GM12801 (cell line): ENCODE measurements around the gene VSX2.

ENCODE experiments used
- TF ChIP-seq, protein P1 (sequence below): IDR thresholded peaks from one replicate; pipeline ENCODE4 v1.5.1; 2011; ENCODE audit warnings: control low read depth; ENCODE audit not compliant: insufficient read length; ENCODE audit errors: extremely low read depth

The VSX2 gene

DNA sequence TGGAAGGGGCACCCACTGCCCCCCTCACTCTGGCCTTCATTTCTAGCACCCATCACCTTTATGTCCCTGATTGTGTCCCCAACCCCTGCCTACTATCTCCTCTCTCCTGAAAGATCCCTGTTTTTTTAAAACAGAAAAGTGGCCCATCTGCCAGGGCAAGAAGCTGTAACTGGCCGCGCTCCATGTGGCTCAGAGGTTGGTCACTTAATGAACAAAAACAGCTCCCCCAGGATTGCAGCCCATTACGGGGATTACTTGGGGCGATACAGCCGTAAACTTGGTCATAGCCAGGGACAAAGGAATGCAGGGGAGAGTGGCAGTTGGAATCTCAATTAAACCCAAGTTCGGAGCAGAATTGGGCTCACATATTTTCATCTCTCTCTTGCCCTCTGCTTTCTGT is 34.8 kb upstream of the VSX2 start:
- TF ChIP-seq, protein P1, sequence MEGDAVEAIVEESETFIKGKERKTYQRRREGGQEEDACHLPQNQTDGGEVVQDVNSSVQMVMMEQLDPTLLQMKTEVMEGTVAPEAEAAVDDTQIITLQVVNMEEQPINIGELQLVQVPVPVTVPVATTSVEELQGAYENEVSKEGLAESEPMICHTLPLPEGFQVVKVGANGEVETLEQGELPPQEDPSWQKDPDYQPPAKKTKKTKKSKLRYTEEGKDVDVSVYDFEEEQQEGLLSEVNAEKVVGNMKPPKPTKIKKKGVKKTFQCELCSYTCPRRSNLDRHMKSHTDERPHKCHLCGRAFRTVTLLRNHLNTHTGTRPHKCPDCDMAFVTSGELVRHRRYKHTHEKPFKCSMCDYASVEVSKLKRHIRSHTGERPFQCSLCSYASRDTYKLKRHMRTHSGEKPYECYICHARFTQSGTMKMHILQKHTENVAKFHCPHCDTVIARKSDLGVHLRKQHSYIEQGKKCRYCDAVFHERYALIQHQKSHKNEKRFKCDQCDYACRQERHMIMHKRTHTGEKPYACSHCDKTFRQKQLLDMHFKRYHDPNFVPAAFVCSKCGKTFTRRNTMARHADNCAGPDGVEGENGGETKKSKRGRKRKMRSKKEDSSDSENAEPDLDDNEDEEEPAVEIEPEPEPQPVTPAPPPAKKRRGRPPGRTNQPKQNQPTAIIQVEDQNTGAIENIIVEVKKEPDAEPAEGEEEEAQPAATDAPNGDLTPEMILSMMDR = no peak

DNA sequence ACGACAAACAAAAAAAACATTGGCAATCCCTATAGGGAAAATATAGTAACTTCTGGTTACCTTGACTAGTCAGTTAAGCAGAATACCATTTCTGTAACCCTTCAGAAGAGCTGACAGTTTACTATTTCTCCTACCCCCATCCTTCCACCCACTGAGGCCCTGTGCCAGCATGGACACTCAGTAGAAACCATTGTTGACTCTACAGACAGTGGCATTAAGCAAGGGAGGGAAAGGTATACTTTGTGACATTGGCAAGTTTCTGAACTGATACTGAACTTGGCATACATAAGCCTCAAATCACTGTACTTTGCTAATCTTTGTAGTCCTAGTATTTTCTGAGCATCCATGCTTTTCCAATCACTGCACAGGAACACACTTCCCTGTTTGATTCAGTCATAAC is 33.4 kb upstream of the VSX2 start:
- TF ChIP-seq, protein P1 = no peak

DNA sequence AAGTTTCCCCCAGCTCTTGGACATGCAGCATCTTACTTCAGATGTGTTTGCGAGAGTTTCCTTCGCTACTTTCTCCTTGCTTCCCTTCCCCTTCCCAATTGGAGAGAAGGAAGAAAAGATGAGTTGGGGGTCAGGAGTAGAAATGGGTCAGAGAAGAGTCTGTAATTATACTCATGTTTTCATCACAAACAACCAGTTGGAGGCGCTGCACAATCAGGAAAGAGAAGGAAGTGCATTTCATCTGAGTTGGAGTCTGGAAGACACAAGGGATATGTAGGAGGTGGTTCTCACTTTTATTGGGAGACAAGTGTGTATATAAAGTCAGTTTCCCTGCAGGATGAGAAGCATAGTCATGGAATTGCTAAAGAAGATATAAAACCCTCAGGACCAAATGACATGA is 31.3 kb upstream of the VSX2 start:
- TF ChIP-seq, protein P1 = no peak

DNA sequence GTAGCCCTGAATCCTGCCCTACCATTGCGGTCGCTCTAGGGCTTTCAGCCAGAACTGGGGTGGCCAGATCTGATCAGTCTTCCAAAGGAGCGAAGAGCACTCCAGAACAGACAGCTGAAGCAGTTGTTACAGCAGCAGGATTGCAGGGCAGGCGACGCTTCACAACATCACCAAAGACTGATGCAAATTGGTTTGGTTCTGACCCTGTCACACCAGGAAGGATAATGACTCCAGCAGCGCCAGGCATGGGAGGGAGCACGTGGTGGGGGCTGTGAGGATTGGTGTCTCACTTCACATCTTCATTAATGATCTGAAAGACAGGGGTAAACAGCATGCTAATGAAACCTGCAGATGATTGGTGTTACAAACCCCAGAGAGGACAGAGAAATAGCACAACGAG is 30.6 kb upstream of the VSX2 start:
- TF ChIP-seq, protein P1 = no peak

DNA sequence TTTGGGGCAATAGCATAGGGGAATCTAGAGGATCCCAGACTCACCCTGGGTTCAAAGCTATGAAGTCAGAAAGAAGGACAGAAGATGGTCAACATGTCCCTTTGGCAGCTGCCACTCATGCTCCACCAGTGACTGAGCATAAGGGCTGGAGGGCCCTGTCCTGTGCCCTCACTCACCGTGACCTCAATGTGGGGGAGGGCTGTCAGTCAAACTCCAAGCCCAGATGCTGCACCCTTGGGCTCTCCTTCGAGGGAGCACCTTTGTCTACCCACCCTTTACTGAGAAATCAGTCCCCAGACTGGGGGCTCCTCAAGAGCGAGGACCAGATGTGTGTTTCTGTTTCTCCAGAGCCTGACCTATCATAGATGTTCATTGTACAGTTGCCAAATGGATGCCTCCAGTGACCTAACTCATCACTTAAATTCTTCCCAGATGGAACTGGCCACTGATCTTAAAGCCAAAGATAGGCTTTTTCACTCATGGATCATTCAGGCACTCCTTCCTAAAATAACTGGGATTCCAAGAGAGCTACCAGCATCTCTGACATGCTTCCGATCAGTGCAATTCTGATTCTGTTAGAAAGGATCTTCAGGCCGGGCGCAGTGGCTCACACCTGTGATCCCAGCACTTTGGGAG is 27.2 kb upstream of the VSX2 start:
- TF ChIP-seq, protein P1 = no peak

DNA sequence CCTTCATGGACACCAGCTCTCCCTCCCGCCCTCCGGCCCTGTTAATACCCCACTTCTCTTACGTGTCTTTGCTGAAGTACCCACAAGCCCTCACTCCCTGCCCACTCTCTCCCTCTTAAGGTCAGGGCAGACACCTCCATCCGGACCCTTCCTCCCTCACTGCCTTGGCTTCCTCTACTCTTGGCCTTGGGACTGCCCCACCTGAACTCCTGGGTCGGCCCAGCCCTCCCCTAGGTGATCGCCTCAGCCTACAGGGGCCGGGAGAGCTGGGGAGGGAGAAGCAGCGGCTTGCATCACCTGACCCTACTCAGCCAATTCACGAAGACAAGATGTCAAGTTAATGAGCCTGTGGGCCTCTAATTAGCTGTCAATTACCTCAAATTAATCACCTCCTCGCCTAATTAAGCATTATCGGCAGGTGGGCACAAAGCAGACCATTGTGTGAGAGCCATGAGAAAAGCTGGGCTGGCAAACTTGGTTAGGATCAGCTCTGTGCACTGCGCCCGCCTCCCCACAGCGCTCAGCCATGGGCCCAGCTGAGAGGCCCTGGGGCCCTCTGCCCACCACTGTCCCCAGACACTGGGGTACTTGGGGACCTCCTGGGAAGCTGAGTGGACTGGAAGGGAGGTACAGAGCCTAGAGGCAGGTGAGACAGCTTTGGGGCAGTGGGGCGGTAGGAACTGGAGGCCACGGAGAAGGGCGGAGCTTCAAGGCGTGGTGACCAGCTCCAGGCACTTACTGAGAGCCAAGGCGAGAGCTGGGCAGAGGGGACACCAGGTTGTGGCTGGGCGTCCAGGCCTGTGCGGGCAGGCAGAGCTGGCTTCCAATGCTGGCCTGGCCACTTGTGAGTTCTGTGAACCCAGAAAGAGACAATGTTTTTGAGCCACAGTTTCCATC is 25.1 kb upstream of the VSX2 start:
- TF ChIP-seq, protein P1 = no peak

DNA sequence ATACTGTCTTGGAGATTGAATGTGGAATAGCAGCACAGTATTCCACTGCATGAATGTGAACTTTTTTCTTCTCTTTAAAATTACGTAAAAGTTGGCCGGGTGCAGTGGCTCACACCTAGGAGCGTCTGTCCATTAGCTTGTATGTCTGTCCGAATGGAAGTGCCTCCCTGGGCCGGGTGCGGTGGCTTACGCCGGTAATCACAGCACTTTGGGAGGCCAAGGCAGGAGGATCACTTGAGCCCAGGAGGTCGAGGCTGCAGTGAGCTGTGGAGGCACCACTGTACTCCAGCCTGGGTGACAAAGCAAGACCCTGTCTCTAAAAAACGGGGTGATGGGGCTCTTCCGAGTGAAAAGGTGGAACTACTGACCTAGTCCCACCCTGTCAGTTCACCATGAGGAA is 22.6 kb upstream of the VSX2 start:
- TF ChIP-seq, protein P1 = no peak
